ENCODE measurements around the gene VAPB.

Gene VAPB

GRCh38 chr20:58466729-58467571, 77.9 kb downstream of the VAPB start:
- ChIA-PET CTCF (no interaction called here), POLR2A (no interaction called here)
- TF ChIP-seq, protein P1, sequence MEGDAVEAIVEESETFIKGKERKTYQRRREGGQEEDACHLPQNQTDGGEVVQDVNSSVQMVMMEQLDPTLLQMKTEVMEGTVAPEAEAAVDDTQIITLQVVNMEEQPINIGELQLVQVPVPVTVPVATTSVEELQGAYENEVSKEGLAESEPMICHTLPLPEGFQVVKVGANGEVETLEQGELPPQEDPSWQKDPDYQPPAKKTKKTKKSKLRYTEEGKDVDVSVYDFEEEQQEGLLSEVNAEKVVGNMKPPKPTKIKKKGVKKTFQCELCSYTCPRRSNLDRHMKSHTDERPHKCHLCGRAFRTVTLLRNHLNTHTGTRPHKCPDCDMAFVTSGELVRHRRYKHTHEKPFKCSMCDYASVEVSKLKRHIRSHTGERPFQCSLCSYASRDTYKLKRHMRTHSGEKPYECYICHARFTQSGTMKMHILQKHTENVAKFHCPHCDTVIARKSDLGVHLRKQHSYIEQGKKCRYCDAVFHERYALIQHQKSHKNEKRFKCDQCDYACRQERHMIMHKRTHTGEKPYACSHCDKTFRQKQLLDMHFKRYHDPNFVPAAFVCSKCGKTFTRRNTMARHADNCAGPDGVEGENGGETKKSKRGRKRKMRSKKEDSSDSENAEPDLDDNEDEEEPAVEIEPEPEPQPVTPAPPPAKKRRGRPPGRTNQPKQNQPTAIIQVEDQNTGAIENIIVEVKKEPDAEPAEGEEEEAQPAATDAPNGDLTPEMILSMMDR (IDR thresholded peaks at IDR 0.05; ENCODE audit: control extremely low read depth, extremely low read depth, low read depth, missing control alignments) = no peak
- no peak for DNase-seq (ENCODE audit: extremely low spot score)

DNA sequence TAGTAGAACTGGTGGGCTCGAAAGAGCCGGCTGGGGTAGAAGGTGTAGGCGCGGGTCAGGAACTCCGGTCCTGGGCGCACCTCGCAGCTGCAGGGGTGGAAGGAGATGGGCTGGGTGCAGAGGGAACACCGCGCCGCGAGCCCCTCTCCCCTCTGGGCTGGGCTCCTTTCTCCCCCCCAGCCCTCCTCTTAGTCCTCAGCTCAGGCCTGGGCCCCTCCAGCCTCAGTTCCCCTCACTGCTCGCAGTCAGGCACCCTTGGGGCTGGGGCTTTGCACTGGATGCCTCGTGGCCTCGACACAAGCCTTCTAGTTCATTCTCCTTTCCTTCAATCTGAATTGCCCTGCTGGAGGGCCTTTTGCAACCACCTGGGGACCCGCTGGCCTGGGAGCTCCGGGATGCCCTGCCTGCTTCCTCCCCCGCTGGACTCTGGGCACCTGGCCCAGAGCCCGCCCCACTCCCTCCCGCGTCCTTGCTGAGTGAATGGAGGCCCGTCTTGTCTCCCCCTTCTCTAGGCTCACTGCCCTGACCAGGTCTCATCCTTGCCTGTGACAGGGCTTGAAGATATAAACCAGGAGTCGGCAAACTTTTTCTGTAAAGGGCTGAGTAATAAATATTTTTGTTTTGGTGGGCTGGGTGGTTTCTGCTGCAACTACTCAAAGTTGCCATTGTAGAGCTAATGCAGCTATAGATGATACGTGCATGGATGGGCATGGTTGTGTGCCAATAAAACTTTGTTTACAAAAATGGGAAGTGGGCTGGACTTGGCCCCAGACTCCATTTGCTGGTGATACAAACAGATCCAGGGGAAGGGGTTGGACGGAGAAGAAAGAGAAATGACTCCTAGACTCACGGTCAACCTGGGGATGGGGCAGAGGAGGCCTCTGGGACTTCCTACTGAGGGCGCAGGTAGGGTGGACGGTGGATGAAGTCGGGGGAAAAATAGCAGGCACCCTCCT, 78.8 kb downstream of the VAPB start:
- ChIA-PET CTCF (no interaction called here), POLR2A (no interaction called here)
- TF ChIP-seq, protein P1 (IDR thresholded peaks at IDR 0.05; ENCODE audit: control extremely low read depth, extremely low read depth, low read depth, missing control alignments) = no peak
- no peak for DNase-seq (ENCODE audit: extremely low spot score)

DNA sequence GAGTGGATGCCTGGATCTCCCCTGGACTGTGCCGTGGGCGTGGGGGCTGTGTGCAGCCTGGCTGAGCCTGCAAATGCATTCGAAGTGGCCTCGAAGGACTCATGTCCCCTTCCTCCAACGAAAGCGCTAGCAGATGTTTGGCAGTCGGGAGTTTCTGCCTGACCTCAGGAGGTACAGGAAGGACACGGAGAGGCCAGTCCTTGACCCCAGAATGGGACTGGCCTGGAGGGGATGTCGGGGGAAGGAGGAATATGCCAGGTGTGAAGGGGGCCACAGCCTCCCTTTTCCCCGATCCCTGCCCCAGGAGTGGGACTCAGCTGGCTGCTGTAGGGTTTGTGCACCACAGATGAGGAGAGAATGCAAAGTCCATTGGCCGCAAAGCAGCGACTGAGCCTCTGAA, 80.6 kb downstream of the VAPB start:
- TF ChIP-seq, protein P1 (IDR thresholded peaks at IDR 0.05; ENCODE audit: control extremely low read depth, extremely low read depth, low read depth, missing control alignments) = no peak
- ChIA-PET POLR2A (no interaction called here), CTCF (no interaction called here)
- no peak for DNase-seq (ENCODE audit: extremely low spot score)

GRCh38 chr20:58470336-58471192, 81.5 kb downstream of the VAPB start:
- CTCF ChIA-PET = interaction anchor here (1.9 kb wide), 1 partner anchor 39 kb away, joined by 4 read pairs; no protein-coding TSS in a partner anchor
- POLR2A ChIA-PET = no interaction called here
- TF ChIP-seq, protein P1 (IDR thresholded peaks at IDR 0.05; ENCODE audit: control extremely low read depth, extremely low read depth, low read depth, missing control alignments) = no peak
- no peak for DNase-seq (ENCODE audit: extremely low spot score)

DNA sequence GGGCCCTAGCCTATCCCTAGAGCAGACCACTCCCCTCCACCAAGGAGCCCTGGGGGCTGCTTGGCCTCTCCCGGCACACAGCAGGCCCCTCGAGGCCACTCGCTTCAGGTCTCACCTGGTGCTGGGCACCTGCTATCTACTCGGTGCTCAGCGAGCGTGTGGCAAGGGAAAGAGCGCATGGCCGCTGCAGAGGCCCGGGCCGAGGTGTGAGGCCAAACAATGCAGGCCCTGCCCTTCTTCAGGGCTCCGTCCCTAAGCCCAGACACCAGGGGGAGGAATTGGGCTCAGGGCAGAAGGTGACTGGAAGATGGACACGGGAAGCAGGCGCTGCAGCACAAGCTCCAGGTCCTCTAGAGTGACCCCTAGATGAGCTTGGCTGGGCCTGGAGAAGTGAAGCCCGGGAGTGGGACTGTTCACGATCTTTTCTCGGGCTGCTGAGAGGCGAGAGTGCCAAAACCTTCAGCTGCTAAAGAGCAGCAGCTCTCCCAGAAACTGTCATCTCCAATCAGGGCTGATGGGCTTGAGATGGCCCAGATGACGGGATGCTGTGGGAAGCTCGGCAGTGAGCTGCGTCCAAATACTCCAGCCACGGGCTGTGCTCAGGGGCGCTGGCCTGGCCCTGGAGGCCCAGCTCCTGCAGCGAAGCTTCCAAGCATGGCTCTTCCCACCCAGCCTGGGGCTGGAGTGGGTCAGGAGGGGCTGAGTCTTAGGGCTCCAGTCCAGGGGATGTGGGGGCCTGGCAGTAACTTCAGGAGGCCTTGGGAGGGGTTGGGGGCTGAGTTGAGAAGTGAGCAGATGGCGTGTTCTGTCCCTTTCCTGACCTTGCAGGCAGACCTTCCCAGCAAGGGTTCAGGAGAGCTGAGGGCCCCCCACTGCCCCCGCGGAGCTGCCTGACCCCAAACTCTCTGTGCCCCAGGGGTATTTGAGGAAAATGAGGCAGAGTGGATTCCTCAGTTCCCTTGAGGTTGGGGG, 82.5 kb downstream of the VAPB start:
- TF ChIP-seq, protein P1 (IDR thresholded peaks at IDR 0.05; ENCODE audit: control extremely low read depth, extremely low read depth, low read depth, missing control alignments) = no peak
- POLR2A ChIA-PET = no interaction called here
- CTCF ChIA-PET = interaction anchor here (1.0 to 1.9 kb wide), 2 partner anchors 9 to 40 kb away, joined by 4 to 5 read pairs; no protein-coding TSS in a partner anchor
- DNase-seq (ENCODE audit: extremely low spot score) = no peak
